Heart left ventricle (tissue), 16 donors: Measurements from ENCODE around the gene CCDC92. TPM values are rescaled to one million over a fixed set of nuclear protein-coding genes. Genes with fewer than 3 reads are reported as not detected.
A peak's percentile ranks its signal among the peaks of the same experiment; 100 is the strongest.

Source experiments
- ATAC-seq, 4 donors: fragments of 200-7000 bp; cut with Tn5 transposase; one replicate each; pipeline ENCODE4 v1.9.1; 2020 to 2022; ENCODE audit warnings: moderate library complexity in 4 of 4, mild to moderate bottlenecking in 3 of 4, moderate number of reproducible peaks in 1 of 4
- DNase-seq, 5 donors: peaks; one replicate each; pipeline ENCODE4 v3.0.0-alpha.2; 2020
- H3K27ac ChIP-seq, 12 donors: fragments of 200-600 bp; sonication (generic) in 4 of 12; one replicate each; pipeline versions ENCODE4 v1.5.0 to v1.8.0; 2016 to 2022; ENCODE audit warnings: mild to moderate bottlenecking in 2 of 12
- H3K27me3 ChIP-seq, 9 donors: fragments of 200-600 bp; sonication (generic) in 2 of 9; one replicate each; pipeline versions ENCODE4 v1.5.1 to v1.8.0; 2016 to 2022; ENCODE audit warnings: mild to moderate bottlenecking in 3 of 9
- H3K36me3 ChIP-seq, 9 donors: fragments of 200-600 bp; sonication (generic) in 2 of 9; one replicate each; pipeline versions ENCODE4 v1.5.0 to v1.8.0; 2018 to 2022; ENCODE audit warnings: mild to moderate bottlenecking in 2 of 9
- H3K4me1 ChIP-seq, 12 donors: fragments of 200-600 bp; sonication (generic) in 4 of 12; one replicate each; pipeline versions ENCODE4 v1.5.0 to v1.8.0; 2016 to 2022; ENCODE audit warnings: mild to moderate bottlenecking in 3 of 12
- H3K4me3 ChIP-seq, 12 donors: fragments of 200-600 bp; sonication (generic) in 4 of 12; one replicate each; pipeline versions ENCODE4 v1.5.0 to v1.8.0; 2017 to 2022; ENCODE audit warnings: mild to moderate bottlenecking in 9 of 12, moderate library complexity in 4 of 12
- H3K9me3 ChIP-seq, 12 donors: fragments of 200-600 bp; sonication (generic) in 4 of 12; one replicate each; pipeline versions ENCODE4 v1.5.0 to v1.8.0; 2016 to 2022; ENCODE audit warnings: mild to moderate bottlenecking in 1 of 12
- POLR2A ChIP-seq, 2 donors: fragments of 450-650 bp; IDR thresholded peaks; one replicate each; pipeline ENCODE4 v1.6.1; 2017; ENCODE audit warnings: antibody characterized with exemption in 2 of 2, mild to moderate bottlenecking in 2 of 2, moderate library complexity in 2 of 2
- WGBS, 4 donors: extraction: QIAGEN DNeasy Blood & Tissue Kit in 2 of 4; methylation state at CpG; one replicate each; pipeline versions ENCODE4 v1.1.5 to v1.1.7; 2013 to 2018; 5-methylcytosine and 5-hydroxymethylcytosine counted together
- intact Hi-C, 10 donors: fragments of 100-400 bp; cut with DNase I; formaldehyde crosslinking; loops; one replicate each; pipeline versions ENCODE4 v1.11.1 to v1.14.2; 2022
- polyA plus RNA-seq, 2 donors: library from polyadenylated mRNA; stranded (reverse); fragments of 200-250 nt; gene quantifications; one replicate each; pipeline ENCODE4 v1.2.3, GENCODE V29; 2013
- total RNA-seq, 9 donors: library from RNA; depleted of rRNA in 2 of 9; stranded (reverse); fragments of >200 nt in 2 of 9; fragmentation: NEBNext Ultra II Directional in 3 of 9; extraction: Animal tissue kit (Norgen Biotek cat#: 25700) in 3 of 9; gene quantifications; one replicate each; pipeline versions ENCODE4 v1.1.0 to v1.2.4, GENCODE V29; 2016 to 2023
- TF ChIP-seq, protein P1 (sequence below), 12 donors: fragments of 200-600 bp; sonication (generic) in 4 of 12; IDR thresholded peaks; one replicate each; pipeline versions ENCODE4 v1.5.0 to v1.8.0; 2018 to 2022; ENCODE audit warnings: antibody characterized with exemption in 12 of 12, mild to moderate bottlenecking in 5 of 12
- donor health status: ischemic (EF 13 %, LVEDD 7.1; RV severe dilation, severe dysfunction).
- donor health status: healthy with polysubstance abuse.
- donor health status: DM: no; HTN: yes; CAD: no.
- donor health status: DM: no; HTN: no; CAD: no.
- donor health status: ischemic (EF 25% LVEDD 6.9; RV normal size, moderate dysfunction).
- donor health status: ischemic (EF 25% LVEDD 5.7; RV mildly dilated, moderate dysfunction).
- donor health status: healthy.
- donor health status: DM: yes; HTN: yes; CAD: no.
- donor health status: ischemic (EF 35%, LVEDD 5.7; RV mildly dilated, moderate dysfunction).
- donor health status: nonischemic (EF 11% LVEDD 7.7; RV severe dilation, severe dysfunction).
- donor health status: DM: yes; HTN: yes; CAD: no.
- donor health status: PGD.
- donor health status: ischemic (EF 29% LVEDD 5.4; RV normal size, mild dysfunction).
- donor health status: nonischemic (EF 23%, LVEDD 6.1; RV moderate dilation, normal function).

The CCDC92 gene
- total and polyA plus RNA-seq, 11 donors, result 37.8 to 86.1 (median 58.1) TPM

DNA sequence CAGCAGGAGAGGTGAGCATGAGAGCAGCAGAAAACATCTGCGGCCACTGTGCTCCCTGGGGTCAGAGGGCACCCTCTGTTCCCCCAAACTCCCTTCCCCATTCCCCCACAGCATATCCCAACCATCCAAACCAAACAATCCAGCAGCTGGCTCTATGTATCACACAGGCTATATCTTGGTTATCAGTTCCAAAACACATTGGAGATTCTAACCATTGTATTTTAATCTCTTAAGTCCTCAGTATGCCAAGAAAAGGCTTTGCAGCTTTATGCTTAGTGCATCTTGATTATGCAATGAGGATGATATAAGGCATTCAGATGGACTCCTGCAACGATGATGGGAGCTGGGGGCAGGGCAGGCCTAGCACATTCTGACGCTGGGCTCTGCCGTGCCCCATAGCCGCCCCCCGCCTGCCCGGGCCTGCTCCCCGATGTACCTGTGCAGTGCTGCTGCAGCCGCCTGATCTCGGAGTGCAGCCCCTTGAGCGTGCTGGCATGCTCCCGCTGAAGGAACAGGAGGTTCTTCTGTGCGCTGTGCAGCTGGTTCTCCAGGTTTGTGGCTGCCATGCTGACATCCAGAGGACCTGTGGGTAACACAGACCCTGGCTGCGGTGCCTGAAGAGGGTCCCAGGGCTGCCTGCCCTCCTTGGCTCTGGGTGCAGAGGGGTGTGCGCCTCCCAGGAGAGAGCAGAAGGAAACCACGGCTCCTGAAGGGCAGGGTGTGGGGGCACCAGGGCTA, 29.6 kb downstream of the CCDC92 start:
- peaks cover 0 to 12% (median 0%) of the 10 kb centered on the region in 12 donors for H3K9me3 ChIP-seq
- no peak overlapping the region for H3K4me3 ChIP-seq
- no peaks in the 10 kb centered on the region for H3K27me3 ChIP-seq
- intact Hi-C loops, result no loop called here
- peaks cover 0 to 67% (median 56%) of the 10 kb centered on the region in 9 donors for H3K36me3 ChIP-seq
- TF ChIP-seq, protein P1, sequence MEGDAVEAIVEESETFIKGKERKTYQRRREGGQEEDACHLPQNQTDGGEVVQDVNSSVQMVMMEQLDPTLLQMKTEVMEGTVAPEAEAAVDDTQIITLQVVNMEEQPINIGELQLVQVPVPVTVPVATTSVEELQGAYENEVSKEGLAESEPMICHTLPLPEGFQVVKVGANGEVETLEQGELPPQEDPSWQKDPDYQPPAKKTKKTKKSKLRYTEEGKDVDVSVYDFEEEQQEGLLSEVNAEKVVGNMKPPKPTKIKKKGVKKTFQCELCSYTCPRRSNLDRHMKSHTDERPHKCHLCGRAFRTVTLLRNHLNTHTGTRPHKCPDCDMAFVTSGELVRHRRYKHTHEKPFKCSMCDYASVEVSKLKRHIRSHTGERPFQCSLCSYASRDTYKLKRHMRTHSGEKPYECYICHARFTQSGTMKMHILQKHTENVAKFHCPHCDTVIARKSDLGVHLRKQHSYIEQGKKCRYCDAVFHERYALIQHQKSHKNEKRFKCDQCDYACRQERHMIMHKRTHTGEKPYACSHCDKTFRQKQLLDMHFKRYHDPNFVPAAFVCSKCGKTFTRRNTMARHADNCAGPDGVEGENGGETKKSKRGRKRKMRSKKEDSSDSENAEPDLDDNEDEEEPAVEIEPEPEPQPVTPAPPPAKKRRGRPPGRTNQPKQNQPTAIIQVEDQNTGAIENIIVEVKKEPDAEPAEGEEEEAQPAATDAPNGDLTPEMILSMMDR (IDR thresholded peaks at IDR 0.05), result no peak
- no peak for TF ChIP-seq POLR2A (IDR thresholded peaks at IDR 0.05)
- WGBS, 4 donors, result 93 to 99% (median 94%) methylated on average over 14 to 16 of the region's 16 CpGs
- H3K4me1 ChIP-seq, result peaks cover 0 to 24% (median 5%) of the 10 kb centered on the region in 12 donors
- ATAC-seq, result no peak
- H3K27ac ChIP-seq, result no peak overlapping the region
- DNase-seq, result no peak

DNA sequence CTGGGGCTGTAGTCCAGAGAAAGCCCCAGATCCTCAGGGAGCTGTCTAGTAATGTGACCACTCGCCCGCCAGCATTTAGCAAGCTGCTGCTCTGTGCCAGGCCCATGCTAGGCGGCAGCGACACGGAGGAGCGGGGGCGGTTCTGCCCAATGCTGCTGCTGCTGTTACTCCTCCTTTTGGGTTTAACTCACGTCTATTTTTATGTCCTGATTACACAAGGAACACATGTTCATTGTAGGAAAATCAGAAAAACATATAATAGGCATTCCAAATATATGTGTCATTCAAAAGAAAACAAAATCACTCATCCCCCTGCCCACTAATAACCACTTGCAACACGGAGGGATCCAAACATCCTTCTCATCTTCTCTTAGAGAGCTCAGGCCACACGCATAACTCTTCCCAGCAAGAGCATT, 30.4 kb downstream of the CCDC92 start:
- H3K27me3 ChIP-seq, result no peaks in the 10 kb centered on the region
- DNase-seq, result no peak
- H3K27ac ChIP-seq, result peak overlapping the region in 1 of 12 donors; percentile 69
- no peak overlapping the region for H3K4me3 ChIP-seq
- TF ChIP-seq, protein P1 (IDR thresholded peaks at IDR 0.05), result no peak
- TF ChIP-seq POLR2A (IDR thresholded peaks at IDR 0.05), result no peak
- H3K36me3 ChIP-seq, result peaks cover 0 to 75% (median 62%) of the 10 kb centered on the region in 9 donors
- H3K4me1 ChIP-seq, result peaks cover 0 to 17% (median 5%) of the 10 kb centered on the region in 12 donors
- peaks cover 0 to 12% (median 0%) of the 10 kb centered on the region in 12 donors for H3K9me3 ChIP-seq
- intact Hi-C loops, result no loop called here
- WGBS, 4 donors, result 90 to 92% (median 91%) methylated on average over 10 of the region's 10 CpGs
- ATAC-seq, result no peak

DNA sequence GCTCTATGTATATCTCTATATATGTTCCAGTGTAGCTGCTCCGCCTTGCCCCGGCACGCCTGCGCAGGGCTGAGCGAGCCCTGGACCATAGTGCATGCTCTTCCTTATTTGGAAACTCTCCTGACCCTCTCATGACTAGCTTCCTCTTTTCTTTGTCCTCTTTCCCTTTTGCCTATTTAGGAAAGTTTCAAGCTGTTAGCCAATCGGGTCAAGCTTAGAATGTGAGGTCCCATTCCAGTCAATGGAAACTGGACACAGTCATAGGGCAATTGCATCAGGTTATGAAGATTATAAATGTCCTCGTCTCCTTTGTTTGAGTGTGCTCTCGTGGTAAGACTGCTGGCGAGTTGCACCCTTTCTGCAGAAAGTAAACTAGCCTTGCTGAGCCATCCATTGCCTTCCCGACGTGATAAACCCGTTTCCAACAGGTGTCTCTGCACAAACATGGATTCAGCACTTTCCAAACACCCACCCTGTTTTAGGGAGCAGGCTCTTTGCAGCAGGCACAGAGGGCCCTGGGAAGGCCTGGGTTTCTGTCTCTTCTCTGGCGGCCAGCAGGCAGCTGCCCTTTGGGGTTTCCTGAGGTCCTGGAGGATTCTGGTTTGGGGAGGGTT, 30.9 kb downstream of the CCDC92 start:
- no peak for ATAC-seq
- peak overlapping the region in 3 of 12 donors; percentile 8 to 69 (median 19) for H3K27ac ChIP-seq
- intact Hi-C loops, result no loop called here
- peaks cover 0 to 17% (median 2%) of the 10 kb centered on the region in 12 donors for H3K4me1 ChIP-seq
- TF ChIP-seq, protein P1 (IDR thresholded peaks at IDR 0.05), result no peak
- TF ChIP-seq POLR2A (IDR thresholded peaks at IDR 0.05), result no peak
- DNase-seq, result no peak
- peaks cover 0 to 81% (median 67%) of the 10 kb centered on the region in 9 donors for H3K36me3 ChIP-seq
- H3K9me3 ChIP-seq, result peaks cover 0 to 12% (median 0%) of the 10 kb centered on the region in 12 donors
- no peaks in the 10 kb centered on the region for H3K27me3 ChIP-seq
- no peak overlapping the region for H3K4me3 ChIP-seq
- WGBS, 4 donors, result 90 to 95% (median 91%) methylated on average over 9 to 13 of the region's 13 CpGs

DNA sequence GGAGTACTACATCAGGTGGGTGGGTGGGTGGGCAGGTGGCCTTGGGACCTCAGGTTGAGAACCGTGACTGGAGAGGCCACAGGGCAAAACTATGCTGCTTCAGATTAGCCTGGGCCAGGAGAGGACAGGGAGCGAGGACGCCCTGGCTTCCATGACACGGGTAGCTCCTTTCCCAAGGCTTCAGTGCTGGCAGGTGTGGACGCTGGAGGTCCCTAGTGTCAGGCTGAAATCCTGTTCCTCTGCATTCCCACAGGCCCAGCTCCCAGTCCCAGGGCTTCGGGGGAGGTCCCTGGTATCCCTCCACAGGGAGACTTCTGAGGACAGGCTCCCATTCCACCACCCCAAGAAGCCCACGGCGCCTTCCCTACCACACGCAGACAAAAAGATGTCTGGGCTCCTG, 31.6 kb downstream of the CCDC92 start:
- no peak for TF ChIP-seq POLR2A (IDR thresholded peaks at IDR 0.05)
- TF ChIP-seq, protein P1 (IDR thresholded peaks at IDR 0.05), result no peak
- peaks cover 0 to 12% (median 0%) of the 10 kb centered on the region in 12 donors for H3K9me3 ChIP-seq
- H3K4me1 ChIP-seq, result peaks cover 0 to 17% (median 0%) of the 10 kb centered on the region in 12 donors
- WGBS, 4 donors, result 94 to 97% (median 97%) methylated on average over 4 to 9 of the region's 9 CpGs
- H3K36me3 ChIP-seq, result peaks cover 0 to 88% (median 74%) of the 10 kb centered on the region in 9 donors
- H3K27ac ChIP-seq, result peak overlapping the region in 2 of 12 donors; percentile 8 to 69
- ATAC-seq (no peak), DNase-seq (no peak)
- H3K27me3 ChIP-seq, result no peaks in the 10 kb centered on the region
- intact Hi-C loops, result no loop called here
- no peak overlapping the region for H3K4me3 ChIP-seq
